GM21786 (cell line): ENCODE results near the gene SLC7A1.

ENCODE experiments used
- ATAC-seq: cut with Tn5 transposase; IDR thresholded peaks from one replicate; pipeline ENCODE4 v1.9.1; 2021; ENCODE audit not compliant: unreplicated experiment

Gene SLC7A1

DNA sequence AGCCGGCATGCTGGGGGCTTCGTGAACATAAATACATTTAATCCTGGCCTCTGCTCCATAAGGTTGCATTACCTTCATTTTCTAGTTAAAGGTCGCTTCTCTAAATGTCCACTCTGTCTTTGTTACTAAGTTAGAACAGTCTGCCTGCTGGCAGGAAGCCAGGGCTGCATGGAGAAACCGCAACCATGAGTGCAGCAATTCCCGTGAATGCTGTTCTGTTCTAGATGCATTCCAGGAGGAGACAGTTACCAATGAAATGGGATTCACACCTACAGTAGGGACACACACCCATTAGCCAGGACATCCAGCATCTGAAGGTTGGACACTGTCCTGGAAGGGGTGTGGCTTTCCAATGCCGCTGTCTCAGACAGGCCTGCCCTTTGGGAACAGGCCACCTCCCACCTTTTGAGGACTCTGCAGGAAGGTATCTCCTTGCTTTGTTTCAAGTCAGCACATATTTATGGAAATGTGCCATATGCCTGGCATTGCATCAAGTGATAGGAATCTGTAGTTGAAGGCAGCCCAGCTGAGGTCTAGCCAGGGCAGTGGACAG, 129.7 kb downstream of the SLC7A1 start:
- no peak for ATAC-seq

- no peak for ATAC-seq
Measured at GRCh38 chr13:29464105-29464679, 131.3 kb downstream of the SLC7A1 start.

DNA sequence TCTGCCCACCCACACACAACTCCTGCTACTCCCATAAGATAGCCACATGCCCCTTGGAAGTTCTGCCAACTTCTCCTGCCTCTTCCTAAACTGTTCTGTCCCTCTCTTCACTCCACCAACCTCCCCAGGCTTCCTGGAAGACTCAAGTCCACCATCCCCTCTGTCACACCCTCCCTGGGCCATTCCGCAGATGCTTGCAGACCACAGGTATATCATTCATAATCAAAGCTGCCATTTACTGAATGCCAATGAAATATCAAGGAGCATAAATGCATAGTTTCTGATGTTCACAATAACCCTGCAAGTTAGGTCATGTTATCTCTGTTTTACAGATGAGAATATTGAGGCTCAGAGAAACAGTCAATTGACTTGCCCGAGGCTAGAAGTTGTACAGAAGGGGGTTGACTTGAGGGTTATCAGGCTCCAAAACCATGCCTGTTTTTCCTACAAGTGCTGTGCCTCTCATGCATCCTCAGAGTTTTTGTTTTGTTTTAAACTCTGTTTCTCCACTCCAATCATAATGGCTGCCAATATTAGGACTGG, 135.6 kb downstream of the SLC7A1 start:
- no peak for ATAC-seq
